ENCODE measurements around the gene PAF1.

DNA sequence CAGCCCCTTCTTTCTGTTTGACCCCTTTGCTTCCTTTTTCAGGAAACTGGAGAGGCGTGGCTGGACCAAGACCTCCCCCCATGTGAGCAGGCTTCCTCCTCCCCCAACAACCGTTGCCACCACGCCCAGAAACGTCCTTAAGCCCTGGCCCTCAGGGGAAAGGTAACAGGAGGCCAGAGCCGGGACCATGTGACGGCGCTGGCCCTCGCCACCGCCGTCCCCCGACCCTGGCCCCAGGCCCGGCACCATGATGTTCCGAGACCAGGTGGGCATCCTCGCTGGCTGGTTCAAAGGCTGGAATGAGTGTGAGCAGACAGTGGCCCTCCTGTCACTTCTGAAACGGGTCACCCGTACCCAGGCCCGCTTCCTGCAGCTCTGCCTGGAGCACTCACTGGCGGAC is 34.3 kb downstream of the PAF1 start:
- TF ChIP-seq, protein P1, sequence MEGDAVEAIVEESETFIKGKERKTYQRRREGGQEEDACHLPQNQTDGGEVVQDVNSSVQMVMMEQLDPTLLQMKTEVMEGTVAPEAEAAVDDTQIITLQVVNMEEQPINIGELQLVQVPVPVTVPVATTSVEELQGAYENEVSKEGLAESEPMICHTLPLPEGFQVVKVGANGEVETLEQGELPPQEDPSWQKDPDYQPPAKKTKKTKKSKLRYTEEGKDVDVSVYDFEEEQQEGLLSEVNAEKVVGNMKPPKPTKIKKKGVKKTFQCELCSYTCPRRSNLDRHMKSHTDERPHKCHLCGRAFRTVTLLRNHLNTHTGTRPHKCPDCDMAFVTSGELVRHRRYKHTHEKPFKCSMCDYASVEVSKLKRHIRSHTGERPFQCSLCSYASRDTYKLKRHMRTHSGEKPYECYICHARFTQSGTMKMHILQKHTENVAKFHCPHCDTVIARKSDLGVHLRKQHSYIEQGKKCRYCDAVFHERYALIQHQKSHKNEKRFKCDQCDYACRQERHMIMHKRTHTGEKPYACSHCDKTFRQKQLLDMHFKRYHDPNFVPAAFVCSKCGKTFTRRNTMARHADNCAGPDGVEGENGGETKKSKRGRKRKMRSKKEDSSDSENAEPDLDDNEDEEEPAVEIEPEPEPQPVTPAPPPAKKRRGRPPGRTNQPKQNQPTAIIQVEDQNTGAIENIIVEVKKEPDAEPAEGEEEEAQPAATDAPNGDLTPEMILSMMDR (IDR thresholded peaks at IDR 0.05; ENCODE audit: low read length): no peak
- TF ChIP-seq EZH2 (IDR thresholded peaks at IDR 0.05; ENCODE audit: borderline replicate concordance, low read length): no peak

All from OCI-LY1 (cell line).